ENCODE measurements around the gene CBFA2T3. TPM values are rescaled to one million over a fixed set of nuclear protein-coding genes. Genes with fewer than 3 reads are reported as not detected.

The CBFA2T3 gene
- total RNA-seq, 1 donor from 2014 or later: not detected

GRCh38 chr16:88905563-88905962, 71.4 kb downstream of the CBFA2T3 start:
- Mint-ChIP-seq H3K36me3 (ENCODE audit: low read depth) (no peaks in the 10 kb centered on the region), H3K9me3 (ENCODE audit: low read depth) (no peaks in the 10 kb centered on the region), H3K4me3 (ENCODE audit: unreplicated experiment) (no peak overlapping the region), H3K4me1 (ENCODE audit: low read depth) (peaks cover 10% of the 10 kb centered on the region), H3K27me3 (ENCODE audit: low read depth) (peaks cover 12% of the 10 kb centered on the region), H3K27ac (ENCODE audit: unreplicated experiment) (no peak overlapping the region)
- no peak for TF ChIP-seq CTCF (IDR thresholded peaks at IDR 0.05)
- DNase-seq (ENCODE audit: low spot score): no peak

- TF ChIP-seq CTCF (IDR thresholded peaks at IDR 0.05): no peak
- Mint-ChIP-seq H3K36me3 (ENCODE audit: low read depth) (no peaks in the 10 kb centered on the region), H3K27ac (ENCODE audit: unreplicated experiment) (no peak overlapping the region), H3K9me3 (ENCODE audit: low read depth) (no peaks in the 10 kb centered on the region), H3K27me3 (ENCODE audit: low read depth) (peaks cover 12% of the 10 kb centered on the region), H3K4me3 (ENCODE audit: unreplicated experiment) (no peak overlapping the region), H3K4me1 (ENCODE audit: low read depth) (peaks cover 6% of the 10 kb centered on the region)
- no peak for DNase-seq (ENCODE audit: low spot score)
Observed at GRCh38 chr16:88904676-88905365, 72.2 kb downstream of the CBFA2T3 start.

GRCh38 chr16:88903267-88903666, 73.7 kb downstream of the CBFA2T3 start:
- DNase-seq (ENCODE audit: low spot score): no peak
- Mint-ChIP-seq H3K27me3 (ENCODE audit: low read depth) (peaks cover 12% of the 10 kb centered on the region), H3K27ac (ENCODE audit: unreplicated experiment) (no peak overlapping the region), H3K4me3 (ENCODE audit: unreplicated experiment) (no peak overlapping the region), H3K4me1 (ENCODE audit: low read depth) (peaks cover 6% of the 10 kb centered on the region), H3K9me3 (ENCODE audit: low read depth) (no peaks in the 10 kb centered on the region), H3K36me3 (ENCODE audit: low read depth) (no peaks in the 10 kb centered on the region)
- TF ChIP-seq CTCF (IDR thresholded peaks at IDR 0.05): no peak

- Mint-ChIP-seq H3K4me1 (ENCODE audit: low read depth) (peaks cover 4% of the 10 kb centered on the region), H3K4me3 (ENCODE audit: unreplicated experiment) (no peak overlapping the region), H3K27me3 (ENCODE audit: low read depth) (peaks cover 12% of the 10 kb centered on the region), H3K27ac (ENCODE audit: unreplicated experiment) (no peak overlapping the region), H3K9me3 (ENCODE audit: low read depth) (no peaks in the 10 kb centered on the region), H3K36me3 (ENCODE audit: low read depth) (no peaks in the 10 kb centered on the region)
- no peak for DNase-seq (ENCODE audit: low spot score)
- TF ChIP-seq CTCF (IDR thresholded peaks at IDR 0.05): no peak
Observed at GRCh38 chr16:88902744-88903143, 74.3 kb downstream of the CBFA2T3 start.

GRCh38 chr16:88901718-88902337, 75.2 kb downstream of the CBFA2T3 start:
- Mint-ChIP-seq H3K4me1 (ENCODE audit: low read depth) (peaks cover 3% of the 10 kb centered on the region), H3K27ac (ENCODE audit: unreplicated experiment) (no peak overlapping the region), H3K27me3 (ENCODE audit: low read depth) (peaks cover 12% of the 10 kb centered on the region), H3K4me3 (ENCODE audit: unreplicated experiment) (no peak overlapping the region), H3K9me3 (ENCODE audit: low read depth) (no peaks in the 10 kb centered on the region), H3K36me3 (ENCODE audit: low read depth) (no peaks in the 10 kb centered on the region)
- peak; percentile 39 for TF ChIP-seq CTCF (IDR thresholded peaks at IDR 0.05)
- no peak for DNase-seq (ENCODE audit: low spot score)

Data from chondrocyte (in vitro differentiated cells).